Aorta (tissue), 5 donors: ENCODE measurements around the gene GSPT1. TPM values are rescaled to one million over a fixed set of nuclear protein-coding genes. Genes with fewer than 3 reads are reported as not detected.

Experiments
- ATAC-seq: fragments of 200-7000 bp; cut with Tn5 transposase; one replicate; pipeline ENCODE4 v1.9.1; 2022; ENCODE audit warnings: moderate library complexity; ENCODE audit not compliant: low FRiP score
- DNase-seq, 2 donors: peaks; one replicate each; pipeline ENCODE4 v3.0.0-alpha.2; 2020
- H3K27ac ChIP-seq, 2 donors: one replicate each; pipeline ENCODE4 v1.5.1; 2013; ENCODE audit warnings: low read length in 2 of 2, mild to moderate bottlenecking in 2 of 2, moderate library complexity in 2 of 2, control low read depth in 1 of 2, inconsistent platforms in 1 of 2, low read depth in 1 of 2
- H3K27me3 ChIP-seq, 2 donors: one replicate each; pipeline ENCODE4 v1.6.1; 2013; ENCODE audit warnings: control low read depth in 1 of 2, low read length in 1 of 2, mild to moderate bottlenecking in 1 of 2, moderate library complexity in 1 of 2; ENCODE audit not compliant: insufficient read depth in 2 of 2, control insufficient read depth in 1 of 2
- H3K36me3 ChIP-seq, 2 donors: one replicate each; pipeline ENCODE4 v1.6.1; 2013; ENCODE audit warnings: control low read depth in 1 of 2, low read length in 1 of 2, mild to moderate bottlenecking in 1 of 2; ENCODE audit not compliant: insufficient read depth in 2 of 2, control insufficient read depth in 1 of 2
- H3K4me1 ChIP-seq, 2 donors: one replicate each; pipeline ENCODE4 v1.6.1; 2013; ENCODE audit warnings: low read length in 2 of 2, control low read depth in 1 of 2, mild to moderate bottlenecking in 1 of 2, moderate library complexity in 1 of 2; ENCODE audit not compliant: insufficient read depth in 2 of 2, control insufficient read depth in 1 of 2
- H3K4me3 ChIP-seq, 2 donors: one replicate each; pipeline ENCODE4 v1.5.1; 2013; ENCODE audit warnings: low read length in 2 of 2, control low read depth in 1 of 2, mild to moderate bottlenecking in 1 of 2
- H3K9me3 ChIP-seq: one replicate; pipeline ENCODE4 v1.6.1; 2013; ENCODE audit warnings: mild to moderate bottlenecking, low read length; ENCODE audit not compliant: control insufficient read depth
- WGBS, 2 donors: extraction: QIAGEN DNeasy Blood & Tissue Kit; methylation state at CpG; one replicate each; pipeline ENCODE4 v1.1.7; 2013; 5-methylcytosine and 5-hydroxymethylcytosine counted together
- intact Hi-C, 2 donors: fragments of 100-400 bp; cut with DNase I; formaldehyde crosslinking; loops; one replicate each; pipeline versions ENCODE4 v1.14.2 to v1.15.0; 2022
- polyA plus RNA-seq, 2 donors: library from polyadenylated mRNA; stranded (reverse); fragments of 200-250 nt; gene quantifications; one replicate each; pipeline ENCODE4 v1.2.3, GENCODE V29; 2013
- total RNA-seq, 2 donors: library from RNA; stranded (reverse); fragmentation: NEBNext Ultra II Directional; extraction: Animal tissue kit (Norgen Biotek cat#: 25700); gene quantifications; one replicate each; pipeline ENCODE4 v1.2.1, GENCODE V29; 2021
- donor health status: healthy with polysubstance abuse.
- donor health status: Bipolar disorder and iron deficiency.
- donor health status: DM: no; HTN: no; CAD: no.
- donor health status: DM: no; HTN: no; CAD: no.
- donor health status: DM: yes; HTN: yes; CAD: no.

Gene GSPT1
- total and polyA plus RNA-seq, 4 donors: 28.7 to 77.7 (median 57.5) TPM

- ATAC-seq (no peak), DNase-seq (no peak)
- Histone ChIP-seq H3K9me3 (no peaks in the 10 kb centered on the region), H3K36me3 (peaks cover 0 to 3% of the 10 kb centered on the region in 2 donors), H3K4me1 (no peaks in the 10 kb centered on the region), H3K4me3 (no peak overlapping the region), H3K27me3 (no peaks in the 10 kb centered on the region), H3K27ac (peak overlapping the region in 1 of 2 donors; percentile 71)
- WGBS, 2 donors: 35 to 37% methylated on average over 5 of the region's 5 CpGs
- intact Hi-C loops: no loop called here
Observed at GRCh38 chr16:11896486-11897176, 19.1 kb downstream of the GSPT1 start.

- peaks cover 0 to 3% of the 10 kb centered on the region in 2 donors for H3K36me3 ChIP-seq
- no peaks in the 10 kb centered on the region for H3K4me1 ChIP-seq
- no peak for DNase-seq
- ATAC-seq: no peak
- no peak overlapping the region for H3K27ac ChIP-seq
- WGBS, 2 donors: 94 to 96% methylated on average over 2 of the region's 2 CpGs
- H3K27me3 ChIP-seq: no peaks in the 10 kb centered on the region
- no peaks in the 10 kb centered on the region for H3K9me3 ChIP-seq
- intact Hi-C loops: no loop called here
- no peak overlapping the region for H3K4me3 ChIP-seq
Observed at GRCh38 chr16:11893571-11893970, 22.2 kb downstream of the GSPT1 start.

GRCh38 chr16:11892761-11893160 lies 23.0 kb downstream of the GSPT1 start:
- ATAC-seq (no peak), DNase-seq (no peak)
- Histone ChIP-seq H3K4me3 (no peak overlapping the region), H3K4me1 (no peaks in the 10 kb centered on the region), H3K36me3 (peaks cover 0 to 3% of the 10 kb centered on the region in 2 donors), H3K27me3 (no peaks in the 10 kb centered on the region), H3K27ac (no peak overlapping the region), H3K9me3 (no peaks in the 10 kb centered on the region)
- intact Hi-C loops: no loop called here
- WGBS, 2 donors: 95 to 96% methylated on average over 4 of the region's 4 CpGs

- no peak for DNase-seq
- peaks cover 0 to 3% of the 10 kb centered on the region in 2 donors for H3K36me3 ChIP-seq
- intact Hi-C loops: no loop called here
- H3K27me3 ChIP-seq: no peaks in the 10 kb centered on the region
- no peak overlapping the region for H3K27ac ChIP-seq
- 89 to 91% methylated on average over 5 of the region's 5 CpGs for WGBS, 2 donors
- no peak for ATAC-seq
- H3K4me3 ChIP-seq: no peak overlapping the region
- H3K9me3 ChIP-seq: no peaks in the 10 kb centered on the region
- no peaks in the 10 kb centered on the region for H3K4me1 ChIP-seq
Observed at GRCh38 chr16:11890231-11890965, 25.4 kb downstream of the GSPT1 start.

- intact Hi-C loops: no loop called here
- DNase-seq (no peak), ATAC-seq (no peak)
- Histone ChIP-seq H3K9me3 (no peaks in the 10 kb centered on the region), H3K27me3 (no peaks in the 10 kb centered on the region), H3K4me1 (no peaks in the 10 kb centered on the region), H3K36me3 (peaks cover 2 to 9% of the 10 kb centered on the region in 2 donors), H3K27ac (no peak overlapping the region), H3K4me3 (no peak overlapping the region)
- WGBS, 2 donors: 85 to 86% methylated on average over 6 of the region's 6 CpGs
Observed at GRCh38 chr16:11886881-11887280, 28.9 kb downstream of the GSPT1 start.

GRCh38 chr16:11884035-11884434 lies 31.7 kb downstream of the GSPT1 start:
- H3K27me3 ChIP-seq: no peaks in the 10 kb centered on the region
- intact Hi-C loops: no loop called here
- DNase-seq: no peak
- no peaks in the 10 kb centered on the region for H3K4me1 ChIP-seq
- H3K4me3 ChIP-seq: no peak overlapping the region
- no peak overlapping the region for H3K27ac ChIP-seq
- no peak for ATAC-seq
- no peaks in the 10 kb centered on the region for H3K9me3 ChIP-seq
- peaks cover 6 to 9% of the 10 kb centered on the region in 2 donors for H3K36me3 ChIP-seq
- 95 to 97% methylated on average over 5 of the region's 5 CpGs for WGBS, 2 donors

- H3K36me3 ChIP-seq: peaks cover 6 to 9% of the 10 kb centered on the region in 2 donors
- intact Hi-C loops: no loop called here
- no peaks in the 10 kb centered on the region for H3K4me1 ChIP-seq
- H3K9me3 ChIP-seq: no peaks in the 10 kb centered on the region
- no peaks in the 10 kb centered on the region for H3K27me3 ChIP-seq
- H3K4me3 ChIP-seq: no peak overlapping the region
- DNase-seq (no peak), ATAC-seq (no peak)
- H3K27ac ChIP-seq: no peak overlapping the region
- 69 to 72% methylated on average over 5 of the region's 5 CpGs for WGBS, 2 donors
Observed at GRCh38 chr16:11880007-11880406, 35.7 kb downstream of the GSPT1 start.

GRCh38 chr16:11877374-11877773 lies 38.4 kb downstream of the GSPT1 start:
- ATAC-seq: no peak
- H3K9me3 ChIP-seq: no peaks in the 10 kb centered on the region
- H3K27me3 ChIP-seq: no peaks in the 10 kb centered on the region
- H3K4me3 ChIP-seq: no peak overlapping the region
- peaks cover 4 to 11% of the 10 kb centered on the region in 2 donors for H3K36me3 ChIP-seq
- H3K27ac ChIP-seq: no peak overlapping the region
- intact Hi-C loops: loop anchor here in 1 of 2 donors (10.0 kb wide), 1 partner anchor 187 kb away; no protein-coding TSS in a partner anchor
- 67 to 71% methylated on average over 5 of the region's 5 CpGs for WGBS, 2 donors
- no peaks in the 10 kb centered on the region for H3K4me1 ChIP-seq
- DNase-seq: no peak

- DNase-seq (no peak), ATAC-seq (no peak)
- no peak overlapping the region for H3K4me3 ChIP-seq
- H3K27me3 ChIP-seq: no peaks in the 10 kb centered on the region
- H3K36me3 ChIP-seq: peaks cover 0 to 8% of the 10 kb centered on the region in 2 donors
- H3K9me3 ChIP-seq: no peaks in the 10 kb centered on the region
- no peaks in the 10 kb centered on the region for H3K4me1 ChIP-seq
- WGBS, 2 donors: 83 to 86% methylated on average over 12 of the region's 12 CpGs
- intact Hi-C loops: loop anchor here in 1 of 2 donors (10.0 kb wide), 1 partner anchor 188 kb away; no protein-coding TSS in a partner anchor
- no peak overlapping the region for H3K27ac ChIP-seq
Observed at GRCh38 chr16:11876306-11876705, 39.5 kb downstream of the GSPT1 start.
